Activated T-helper 9 cell treated with anti-CD3 and anti-CD28 coated beads, Interleukin-2, amount 50 U/mL, for 16 hours (primary cell): ENCODE data around the gene CYP2S1.
A peak's percentile ranks its signal among the peaks of the same experiment; 100 is the strongest.

ENCODE experiments used
- DNase-seq: peaks from one replicate; pipeline ENCODE4 v3.0.0-alpha.2; 2020; ENCODE audit warnings: low read depth

The CYP2S1 gene

DNA sequence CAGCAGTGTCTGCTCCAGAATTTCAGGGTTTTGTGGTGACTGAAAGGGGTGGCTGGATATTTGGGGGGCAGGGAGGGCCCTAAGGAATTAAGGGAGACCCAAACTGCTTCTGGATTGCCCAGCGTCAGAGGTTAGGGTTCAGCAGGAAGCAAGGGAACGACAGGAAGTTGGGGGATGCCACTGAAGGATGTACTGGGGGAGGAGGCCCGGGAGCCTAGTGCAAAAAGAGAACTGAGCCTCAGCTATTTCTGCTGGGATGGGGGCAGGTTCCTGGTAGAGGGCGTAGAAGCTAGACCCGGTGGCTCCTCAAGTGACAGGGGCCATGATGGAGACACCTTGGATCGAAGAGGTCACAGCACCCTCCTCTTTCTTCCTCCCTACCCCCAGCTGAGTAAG, 1.1 kb downstream of the CYP2S1 start:
- no peak for DNase-seq

GRCh38 chr19:41195675-41196497, 2.9 kb downstream of the CYP2S1 start:
- DNase-seq: no peak

GRCh38 chr19:41198559-41198958, 5.5 kb downstream of the CYP2S1 start:
- DNase-seq: no peak

DNA sequence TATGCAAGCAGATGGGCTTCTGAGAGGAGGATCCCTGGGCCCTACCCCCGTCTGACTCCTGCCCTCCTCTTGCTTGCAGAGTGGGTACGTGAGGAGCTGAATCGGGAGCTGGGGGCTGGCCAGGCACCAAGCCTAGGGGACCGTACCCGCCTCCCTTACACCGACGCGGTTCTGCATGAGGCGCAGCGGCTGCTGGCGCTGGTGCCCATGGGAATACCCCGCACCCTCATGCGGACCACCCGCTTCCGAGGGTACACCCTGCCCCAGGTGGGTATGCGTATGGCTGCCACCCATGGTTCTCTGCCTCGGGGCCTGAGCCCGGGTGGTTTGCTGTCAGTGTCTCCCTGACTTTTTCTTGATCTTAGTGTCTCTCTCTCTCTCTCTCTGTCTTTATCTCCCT, 10.4 kb downstream of the CYP2S1 start:
- no peak for DNase-seq

GRCh38 chr19:41204338-41204737, 11.3 kb downstream of the CYP2S1 start:
- peak; percentile 71 for DNase-seq

- no peak for DNase-seq
These were observed 13.0 kb downstream of the CYP2S1 start for GRCh38 chr19:41205995-41206394.

DNA sequence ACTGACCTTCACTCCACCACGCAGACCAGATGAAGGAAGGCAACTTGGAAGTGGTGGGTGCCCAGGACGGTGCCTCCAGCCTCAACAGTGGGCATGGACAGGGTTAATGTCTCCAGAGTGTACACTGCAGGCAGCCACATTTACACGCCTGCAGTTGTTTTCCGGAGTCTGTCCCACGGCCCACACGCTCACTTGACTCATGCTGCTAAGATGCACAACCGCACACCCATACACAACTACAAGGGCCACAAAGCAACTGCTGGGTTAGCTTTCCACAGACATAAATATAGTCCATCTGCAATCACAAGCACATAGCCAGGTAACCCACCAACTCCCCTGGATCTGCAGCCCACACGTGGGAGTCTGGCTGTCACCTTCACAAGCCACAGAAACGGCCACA, 13.4 kb downstream of the CYP2S1 start:
- no peak for DNase-seq

- no peak for DNase-seq
These were observed 14.1 kb downstream of the CYP2S1 start for GRCh38 chr19:41206926-41207750.

DNA sequence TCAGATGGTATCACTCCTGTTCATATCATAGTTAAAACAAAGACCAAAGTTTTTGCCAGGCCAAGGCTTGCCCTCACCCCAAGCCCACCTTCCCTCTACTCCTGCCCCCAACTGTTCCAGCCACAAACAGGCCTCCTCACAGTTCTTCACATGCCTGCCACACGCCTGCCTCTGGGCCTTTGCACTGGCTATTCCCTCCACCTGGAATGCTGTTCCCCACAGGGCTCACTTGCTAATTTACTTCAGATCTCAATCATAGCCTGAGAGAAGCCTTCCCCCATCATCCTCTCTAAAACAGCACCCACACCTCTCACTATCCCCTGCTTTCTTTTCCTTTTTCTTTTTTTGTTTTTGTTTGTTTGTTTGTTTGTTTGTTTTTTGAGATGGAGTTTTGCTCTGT, 21.1 kb downstream of the CYP2S1 start:
- no peak for DNase-seq

DNA sequence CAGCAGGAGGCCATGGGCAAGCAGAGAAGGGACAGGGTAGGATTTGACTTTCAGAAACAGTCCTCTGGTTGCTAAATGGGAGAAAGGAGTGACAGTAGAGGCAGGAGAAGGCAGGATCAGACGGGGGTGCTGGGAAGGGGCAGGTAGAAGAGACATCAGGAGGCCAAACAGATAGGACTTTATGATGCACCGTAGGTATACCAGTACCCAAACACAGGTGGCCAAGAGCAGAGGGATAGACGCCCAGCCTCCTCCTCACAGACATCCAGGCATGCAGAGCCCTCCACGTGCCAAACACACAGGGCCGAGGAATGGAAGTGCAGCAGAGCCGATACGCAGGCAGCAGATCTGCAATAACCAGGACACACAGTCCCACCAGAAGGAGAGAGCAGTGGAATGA, 24.7 kb downstream of the CYP2S1 start:
- DNase-seq: no peak

DNA sequence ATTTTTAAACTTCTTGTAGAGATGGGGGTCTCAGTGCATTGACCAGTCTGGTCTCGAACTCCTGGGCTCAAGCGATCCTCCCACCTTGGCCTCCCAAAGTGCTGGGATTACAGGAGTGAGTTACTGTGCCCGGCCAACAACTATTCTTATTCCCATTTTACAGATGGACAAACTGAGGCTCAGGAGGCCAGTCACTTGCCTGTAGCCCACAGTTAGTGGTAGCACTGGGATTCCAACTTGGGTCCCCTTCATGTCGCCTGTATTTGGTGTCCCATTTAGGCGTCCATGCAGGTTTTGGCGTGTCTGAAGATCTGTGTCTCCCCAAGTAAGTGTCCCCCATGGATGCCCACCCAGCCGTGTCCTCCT, 25.2 kb downstream of the CYP2S1 start:
- no peak for DNase-seq

DNA sequence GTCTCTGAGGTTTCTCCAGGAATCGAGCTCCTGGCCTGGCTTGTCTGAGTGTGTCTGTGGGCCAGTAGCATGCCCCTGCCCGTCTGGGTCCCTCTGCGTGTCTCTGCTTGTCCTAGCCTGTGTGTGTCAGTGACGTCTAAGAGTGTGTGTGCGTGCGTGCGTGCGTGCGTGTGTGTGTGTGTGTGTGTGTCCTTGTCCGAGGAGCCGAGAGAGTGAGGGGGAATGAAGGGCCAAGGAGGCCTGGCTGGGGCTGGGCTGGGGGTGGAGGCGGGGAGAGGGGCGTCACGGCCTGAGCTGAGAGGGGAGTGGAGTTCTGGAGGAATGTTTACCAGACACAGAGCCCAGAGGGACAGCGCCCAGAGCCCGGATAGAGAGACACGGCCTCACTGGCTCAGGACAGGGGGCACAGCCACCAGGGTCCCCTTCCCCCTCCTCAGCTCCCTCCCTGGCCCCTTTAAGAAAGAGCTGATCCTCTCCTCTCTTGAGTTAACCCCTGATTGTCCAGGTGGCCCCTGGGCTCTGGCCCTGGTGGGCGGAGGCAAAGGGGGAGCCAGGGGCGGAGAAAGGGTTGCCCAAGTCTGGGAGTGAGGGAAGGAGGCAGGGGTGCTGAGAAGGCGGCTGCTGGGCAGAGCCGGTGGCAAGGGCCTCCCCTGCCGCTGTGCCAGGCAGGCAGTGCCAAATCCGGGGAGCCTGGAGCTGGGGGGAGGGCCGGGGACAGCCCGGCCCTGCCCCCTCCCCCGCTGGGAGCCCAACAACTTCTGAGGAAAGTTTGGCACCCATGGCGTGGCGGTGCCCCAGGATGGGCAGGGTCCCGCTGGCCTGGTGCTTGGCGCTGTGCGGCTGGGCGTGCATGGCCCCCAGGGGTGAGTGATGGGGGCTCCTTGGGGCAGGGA, 25.8 kb downstream of the CYP2S1 start, which contains the start of gene AXL:
AXL (plus strand) TSS at position 609 of the 893 bp plus-strand sequence; CDS start at position 779, 170 bp downstream.
- no peak for DNase-seq

GRCh38 chr19:41219924-41220567, 27.0 kb downstream of the CYP2S1 start:
- DNase-seq: no peak

- no peak for DNase-seq
These were observed 27.8 kb downstream of the CYP2S1 start for GRCh38 chr19:41220811-41221210.

GRCh38 chr19:41221514-41222205, 28.6 kb downstream of the CYP2S1 start:
- DNase-seq: no peak

GRCh38 chr19:41222240-41222639, 29.2 kb downstream of the CYP2S1 start:
- DNase-seq: no peak

- DNase-seq: no peak
These were observed 30.6 kb downstream of the CYP2S1 start for GRCh38 chr19:41223431-41224234.

GRCh38 chr19:41224632-41225031, 31.6 kb downstream of the CYP2S1 start:
- DNase-seq: no peak

GRCh38 chr19:41225238-41226052, 32.4 kb downstream of the CYP2S1 start:
- DNase-seq: peak; percentile 30
